Stimulated activated CD4-positive, alpha-beta T cell treated with anti-CD3 and anti-CD28 coated beads, Interleukin-4, amount 100 ng/mL, for 48 hours (primary cell): Measurements from ENCODE around the gene PTH.

ENCODE experiments used
- DNase-seq, 2 donors: peaks; one replicate each; pipeline ENCODE4 v3.0.0-alpha.2; 2020; ENCODE audit warnings: low read depth in 2 of 2

PTH gene

GRCh38 chr11:13449522-13449921 is 46.3 kb downstream of the PTH start:
- no peak for DNase-seq

- no peak for DNase-seq
Measured at GRCh38 chr11:13448876-13449275, 46.9 kb downstream of the PTH start.

DNA sequence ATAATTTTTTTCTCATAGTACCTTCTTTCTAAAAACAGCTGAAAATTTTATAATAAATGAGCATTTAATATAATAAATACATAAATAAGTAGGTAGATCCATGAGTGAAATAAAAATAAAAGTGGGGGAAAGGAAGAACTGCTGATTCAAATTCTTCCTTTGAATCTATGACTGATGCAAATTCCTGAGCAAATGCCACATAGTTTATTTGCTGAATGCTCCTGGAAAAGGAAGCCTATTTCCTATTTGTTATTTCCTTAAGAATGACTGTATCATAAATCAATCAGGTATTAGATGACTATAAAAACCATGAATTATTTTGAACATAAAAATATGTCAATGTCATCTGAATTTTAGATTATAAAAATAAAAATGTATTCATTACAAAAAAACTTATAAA is 49.4 kb downstream of the PTH start:
- no peak for DNase-seq

- DNase-seq, result no peak
Measured at GRCh38 chr11:13445588-13445987, 50.2 kb downstream of the PTH start.
